Colonic mucosa (tissue), 4 donors: Measurements from ENCODE around the gene PPM1H. TPM values are rescaled to one million over a fixed set of nuclear protein-coding genes. Genes with fewer than 3 reads are reported as not detected.
A peak's percentile ranks its signal among the peaks of the same experiment; 100 is the strongest.
"Not testable (repeated sequence)": the region's sequence is repeated elsewhere in the genome, so short reads cannot be mapped to it uniquely, and the experiment has no call there.

Source experiments
- DNase-seq: peaks from one replicate; pipeline ENCODE4 v3.0.0-alpha.2; 2020
- H3K27ac ChIP-seq: fragments of 200-600 bp; one replicate; pipeline ENCODE4 v1.8.0; 2021
- H3K27me3 ChIP-seq: fragments of 200-600 bp; one replicate; pipeline ENCODE4 v1.8.0; 2021
- H3K36me3 ChIP-seq: fragments of 200-600 bp; one replicate; pipeline ENCODE4 v1.8.0; 2021
- H3K4me1 ChIP-seq: fragments of 200-600 bp; one replicate; pipeline ENCODE4 v1.8.0; 2021; ENCODE audit warnings: mild to moderate bottlenecking
- H3K4me3 ChIP-seq: fragments of 200-600 bp; one replicate; pipeline ENCODE4 v1.8.0; 2021
- H3K9ac ChIP-seq, 2 donors: one replicate each; pipeline ENCODE4 v1.7.0; 2013; ENCODE audit warnings: control low read depth in 2 of 2, low read depth in 2 of 2, low read length in 2 of 2
- H3K9me3 ChIP-seq: fragments of 200-600 bp; one replicate; pipeline ENCODE4 v1.8.0; 2021
- CTCF ChIP-seq: fragments of 200-600 bp; IDR thresholded peaks from one replicate; pipeline ENCODE4 v1.8.0; 2022; ENCODE audit warnings: antibody characterized with exemption, mild to moderate bottlenecking
- intact Hi-C: fragments of 100-400 bp; cut with DNase I; formaldehyde crosslinking; loops from one replicate; pipeline ENCODE4 v1.14.1; 2022
- total RNA-seq, 2 donors: library from RNA; stranded (reverse); fragmentation: NEBNext Ultra II Directional in 1 of 2; extraction: Animal tissue kit (Norgen Biotek cat#: 25700) in 1 of 2; gene quantifications; one replicate each; pipeline ENCODE4 v1.2.1, GENCODE V29; 2021
- donor health status: healthy.
- donor health status: DM: no; HTN: no; CAD: no.
- donor health status: DM: no; HTN: no; CAD: no.

PPM1H gene
- total RNA-seq, 2 donors from 2014 or later, result 7.4 to 8.1 TPM

GRCh38 chr12:62976110-62976662 lies 41.2 kb upstream of the PPM1H start:
- H3K27ac ChIP-seq, result no peak overlapping the region
- H3K9me3 ChIP-seq, result no peaks in the 10 kb centered on the region
- intact Hi-C loops, result no loop called here

GRCh38 chr12:62971769-62972525 lies 37.0 kb upstream of the PPM1H start:
- Histone ChIP-seq H3K4me1 (no peaks in the 10 kb centered on the region), H3K9ac (no peak overlapping the region), H3K27ac (no peak overlapping the region), H3K27me3 (no peaks in the 10 kb centered on the region), H3K4me3 (no peak overlapping the region), H3K9me3 (no peaks in the 10 kb centered on the region), H3K36me3 (no peaks in the 10 kb centered on the region)
- intact Hi-C loops, result no loop called here
- DNase-seq, result no peak
- TF ChIP-seq CTCF, result no peak

More at GRCh38 chr12:62976110-62976662, 41.2 kb upstream of the PPM1H start:
- no peak overlapping the region for H3K9ac ChIP-seq
- H3K27me3 ChIP-seq, result no peaks in the 10 kb centered on the region
- no peak for TF ChIP-seq CTCF
- DNase-seq, result no peak
- no peaks in the 10 kb centered on the region for H3K4me1 ChIP-seq
- no peaks in the 10 kb centered on the region for H3K36me3 ChIP-seq
- H3K4me3 ChIP-seq, result no peak overlapping the region

GRCh38 chr12:62969695-62970094 lies 34.7 kb upstream of the PPM1H start:
- intact Hi-C loops, result no loop called here
- H3K27ac ChIP-seq, result no peak overlapping the region
- no peak for TF ChIP-seq CTCF

GRCh38 chr12:62967701-62968100 lies 32.8 kb upstream of the PPM1H start:
- intact Hi-C loops, result no loop called here
- no peaks in the 10 kb centered on the region for H3K36me3 ChIP-seq
- H3K27me3 ChIP-seq, result no peaks in the 10 kb centered on the region
- DNase-seq, result no peak
- no peaks in the 10 kb centered on the region for H3K4me1 ChIP-seq
- no peaks in the 10 kb centered on the region for H3K9me3 ChIP-seq
- no peak overlapping the region for H3K4me3 ChIP-seq
- no peak overlapping the region for H3K27ac ChIP-seq
- no peak for TF ChIP-seq CTCF
- no peak overlapping the region for H3K9ac ChIP-seq

More at GRCh38 chr12:62969695-62970094, 34.7 kb upstream of the PPM1H start:
- Histone ChIP-seq H3K36me3 (no peaks in the 10 kb centered on the region), H3K4me3 (no peak overlapping the region), H3K27me3 (no peaks in the 10 kb centered on the region), H3K9ac (no peak overlapping the region), H3K9me3 (no peaks in the 10 kb centered on the region), H3K4me1 (no peaks in the 10 kb centered on the region)
- no peak for DNase-seq

- intact Hi-C loops, result no loop called here
Observed at GRCh38 chr12:62966990-62967506, 32.1 kb upstream of the PPM1H start.

GRCh38 chr12:62966446-62966989 lies 31.6 kb upstream of the PPM1H start:
- H3K9ac ChIP-seq, H3K36me3 ChIP-seq, intact Hi-C loops: not testable (repeated sequence)

More at GRCh38 chr12:62966990-62967506, 32.1 kb upstream of the PPM1H start:
- Histone ChIP-seq H3K36me3 (no peaks in the 10 kb centered on the region), H3K27me3 (no peaks in the 10 kb centered on the region), H3K4me1 (no peaks in the 10 kb centered on the region), H3K4me3 (no peak overlapping the region), H3K27ac (no peak overlapping the region), H3K9ac (no peak overlapping the region), H3K9me3 (no peaks in the 10 kb centered on the region)
- no peak for DNase-seq
- TF ChIP-seq CTCF, result no peak

GRCh38 chr12:62965700-62966099 lies 30.8 kb upstream of the PPM1H start:
- H3K27me3 ChIP-seq, H3K4me3 ChIP-seq, intact Hi-C loops, DNase-seq, H3K9ac ChIP-seq, H3K36me3 ChIP-seq, H3K4me1 ChIP-seq, H3K27ac ChIP-seq, H3K9me3 ChIP-seq: not testable (repeated sequence)

More at GRCh38 chr12:62966446-62966989, 31.6 kb upstream of the PPM1H start:
- H3K4me3 ChIP-seq, H3K9me3 ChIP-seq, H3K27me3 ChIP-seq, H3K27ac ChIP-seq, H3K4me1 ChIP-seq: not testable (repeated sequence)
- DNase-seq, result peak; percentile 38

GRCh38 chr12:62965242-62965641 lies 30.3 kb upstream of the PPM1H start:
- H3K27ac ChIP-seq, DNase-seq, H3K4me1 ChIP-seq, H3K27me3 ChIP-seq, H3K36me3 ChIP-seq, H3K9ac ChIP-seq, intact Hi-C loops, H3K4me3 ChIP-seq, H3K9me3 ChIP-seq: not testable (repeated sequence)
